GM21723 (cell line): Measurements from ENCODE around the gene INPP5A.
"Not testable (repeated sequence)": the region's sequence is repeated elsewhere in the genome, so short reads cannot be mapped to it uniquely, and the experiment has no call there.

Experiments
- ATAC-seq: cut with Tn5 transposase; IDR thresholded peaks from one replicate; pipeline ENCODE4 v1.9.1; 2021; ENCODE audit warnings: mild to moderate bottlenecking, moderate library complexity; ENCODE audit not compliant: unreplicated experiment

The INPP5A gene

DNA sequence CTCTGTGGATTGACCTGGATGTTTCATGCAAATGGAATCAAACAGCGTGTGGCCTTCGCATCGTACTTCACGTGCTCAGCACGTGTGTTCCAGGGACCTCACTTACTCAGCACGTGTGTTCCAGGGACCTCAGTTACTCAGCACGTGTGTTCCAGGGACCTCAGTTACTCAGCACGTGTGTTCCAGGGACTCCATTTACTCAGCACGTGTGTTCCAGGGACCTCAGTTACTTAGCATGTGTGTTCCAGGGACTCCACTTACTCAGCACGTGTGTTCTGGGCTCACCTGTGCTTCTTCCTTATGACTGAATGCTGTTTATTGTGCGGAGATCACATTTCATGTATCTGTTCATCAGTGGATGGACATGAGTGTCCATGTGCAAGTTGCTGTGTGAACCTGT, 22.0 kb downstream of the INPP5A start:
- ATAC-seq: no peak

DNA sequence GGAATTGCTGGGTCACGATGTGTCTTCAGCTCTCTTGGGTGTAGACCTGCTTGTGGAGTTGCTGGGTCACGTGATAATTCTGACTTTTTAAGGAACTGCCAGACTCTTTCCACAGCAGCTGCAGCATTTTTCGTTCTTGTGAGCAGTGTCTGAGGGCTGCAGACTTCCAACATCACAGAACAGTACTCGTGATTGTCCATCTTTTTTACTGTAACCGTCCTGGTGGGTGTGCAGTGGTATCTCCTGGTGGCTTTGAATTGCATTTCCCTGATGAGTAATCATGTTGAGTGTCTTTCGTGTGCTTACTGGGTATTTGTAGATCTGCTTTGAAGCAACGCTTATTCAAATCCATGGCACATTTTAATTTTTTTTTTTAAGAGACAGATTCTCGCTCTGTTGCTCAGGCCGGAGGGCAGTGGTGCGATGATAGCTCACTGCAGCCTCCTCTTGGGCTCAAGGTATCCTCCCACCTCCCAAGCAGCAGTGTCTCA, 22.7 kb downstream of the INPP5A start:
- no peak for ATAC-seq

GRCh38 chr10:132562177-132562915, 24.8 kb downstream of the INPP5A start:
- ATAC-seq: no peak

DNA sequence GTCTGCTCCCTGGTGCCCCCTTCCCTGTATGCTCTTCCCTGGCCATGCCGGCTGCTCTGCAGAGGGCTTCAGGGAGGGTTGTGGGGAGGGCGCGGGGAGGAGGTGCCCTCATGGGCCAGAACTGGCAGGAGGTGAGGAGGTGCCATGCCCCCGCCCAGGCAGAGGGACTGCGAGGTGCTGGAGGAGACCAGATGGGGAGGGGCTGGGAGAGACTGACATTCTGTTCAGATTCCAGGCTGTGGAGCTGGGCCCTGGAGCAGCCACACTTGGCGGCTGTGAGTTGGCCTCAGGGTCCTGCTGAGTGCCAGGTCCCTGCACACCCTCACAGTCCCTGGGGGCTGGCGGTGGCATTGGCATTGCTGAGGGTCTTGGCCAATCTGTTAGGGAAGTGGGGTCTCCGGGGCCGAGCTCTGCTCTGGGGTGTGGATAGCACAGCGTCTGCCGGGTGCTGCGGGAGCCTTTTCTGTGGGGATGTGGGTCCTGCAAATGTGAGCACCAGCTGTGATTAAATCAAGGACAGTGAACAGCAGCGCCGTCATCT, 25.4 kb downstream of the INPP5A start:
- no peak for ATAC-seq

GRCh38 chr10:132563485-132564248, 26.1 kb downstream of the INPP5A start:
- peak; percentile 86 for ATAC-seq

- no peak for ATAC-seq
These were observed 26.6 kb downstream of the INPP5A start for GRCh38 chr10:132564249-132564605.

GRCh38 chr10:132564690-132565089, 27.1 kb downstream of the INPP5A start:
- ATAC-seq: no peak

DNA sequence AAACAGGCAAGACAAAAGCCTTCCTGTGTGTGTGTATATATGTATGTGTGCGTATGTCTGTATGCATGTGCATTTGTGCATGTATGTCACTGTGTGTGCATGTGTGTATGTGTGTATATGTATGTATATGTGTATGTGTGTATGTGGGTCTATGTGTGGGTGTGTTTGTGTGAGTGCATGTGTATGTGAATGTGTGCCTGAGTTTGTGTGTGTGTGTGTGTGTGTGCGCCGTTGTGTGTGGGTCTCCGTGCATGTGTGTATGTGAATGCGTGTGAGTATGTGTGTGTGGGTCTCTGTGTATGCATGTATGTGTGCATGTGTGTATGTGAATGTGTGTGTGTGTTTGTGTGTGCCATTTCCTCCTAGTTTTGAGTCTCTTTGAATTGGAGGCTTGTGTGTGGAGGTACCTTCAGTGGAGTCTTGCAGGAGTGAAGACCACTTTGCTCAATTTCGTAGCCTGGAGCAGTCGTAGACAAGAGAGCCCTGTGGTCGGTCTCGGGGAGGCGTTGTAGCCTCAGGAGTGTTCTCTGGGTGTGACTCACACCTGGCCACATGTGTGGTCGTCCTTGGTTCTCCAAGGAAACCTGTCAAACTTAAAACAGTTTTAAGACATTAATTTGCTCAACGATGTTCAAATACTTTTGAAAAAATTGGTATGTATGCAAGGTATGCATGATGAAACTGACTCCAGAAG, 28.1 kb downstream of the INPP5A start:
- no peak for ATAC-seq

DNA sequence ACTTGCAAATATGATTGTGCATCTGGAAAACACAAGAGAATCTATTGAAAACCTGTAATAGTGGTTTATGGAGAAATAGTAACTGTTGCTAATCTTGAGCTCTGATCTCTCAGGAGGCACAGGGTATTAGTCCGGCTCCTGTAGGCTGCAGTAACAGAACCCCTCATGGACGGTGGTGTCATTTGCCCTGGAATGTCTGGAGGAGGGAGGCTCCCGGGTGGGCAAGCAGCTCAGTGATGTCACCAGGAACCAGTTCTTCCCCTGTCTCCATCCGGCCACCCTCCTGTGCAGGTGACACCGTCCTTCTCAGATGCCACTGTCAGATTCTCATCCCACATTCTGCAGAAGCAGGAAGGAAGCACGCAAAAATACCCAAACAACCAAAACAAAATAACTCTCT, 29.3 kb downstream of the INPP5A start:
- no peak for ATAC-seq

DNA sequence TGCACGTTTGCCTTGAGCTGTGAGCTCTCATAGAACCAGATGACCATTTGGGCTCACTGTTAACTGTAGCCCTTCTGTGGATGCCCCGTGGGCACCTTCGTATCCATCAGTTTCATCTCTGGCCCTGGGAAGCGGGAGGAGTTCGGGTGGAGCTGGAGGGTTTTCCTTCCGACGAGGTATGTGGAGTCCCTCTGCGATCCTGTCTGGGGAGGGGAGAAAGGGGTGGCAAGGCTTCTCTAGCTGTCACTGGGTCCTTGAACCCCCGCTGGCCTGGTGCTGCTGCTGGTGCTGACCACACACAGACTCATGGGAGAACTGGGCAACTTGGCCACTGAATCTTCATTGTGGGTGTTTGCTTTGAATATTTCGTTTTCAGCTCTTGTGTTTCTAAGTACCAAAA, 32.7 kb downstream of the INPP5A start:
- no peak for ATAC-seq

GRCh38 chr10:132570771-132571649, 33.4 kb downstream of the INPP5A start:
- peak; percentile 51 for ATAC-seq

DNA sequence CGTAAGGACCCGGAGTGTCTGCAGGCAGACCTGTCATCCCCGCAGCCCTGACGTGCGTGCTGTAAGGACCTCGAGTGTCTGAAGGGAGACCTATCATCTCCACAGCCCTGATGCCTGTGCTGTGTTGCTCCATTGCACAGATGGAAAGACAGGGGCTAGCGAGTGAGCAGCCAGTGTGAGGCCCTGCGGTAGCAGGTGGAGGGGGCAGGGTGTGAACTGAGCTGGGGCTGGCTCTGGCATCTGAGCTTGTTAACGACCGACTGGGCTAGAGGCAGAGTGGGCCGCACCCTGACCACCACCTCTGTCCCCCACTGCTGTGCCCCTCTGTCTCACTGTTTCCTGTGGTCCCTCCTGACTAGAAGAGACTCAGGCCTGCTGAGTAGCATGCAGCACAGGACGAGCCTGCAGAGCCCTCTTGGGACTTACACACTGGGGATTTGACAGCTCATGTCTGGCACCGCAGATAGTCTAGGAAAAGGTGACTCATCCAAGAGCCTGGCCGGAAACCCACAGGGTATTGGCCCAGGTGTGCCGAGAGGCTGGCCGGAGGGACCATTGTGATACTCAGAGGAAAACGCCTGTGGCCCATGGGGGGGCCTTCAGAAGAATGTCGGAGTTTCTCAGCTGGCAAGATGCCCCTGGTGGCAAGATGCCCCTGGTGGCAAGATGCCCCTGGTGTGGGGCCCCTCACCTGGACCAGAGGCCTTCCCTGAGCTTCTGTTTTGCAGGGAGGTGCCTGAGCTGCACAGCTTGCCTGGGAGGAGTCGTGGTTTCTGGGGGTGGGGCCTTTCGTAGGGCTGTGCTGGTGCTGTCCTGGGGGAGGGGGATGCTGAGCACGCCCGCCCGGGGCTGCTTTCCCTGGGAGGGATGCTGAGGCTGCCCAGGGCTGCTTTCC, 34.3 kb downstream of the INPP5A start:
- peak; percentile 75 for ATAC-seq

DNA sequence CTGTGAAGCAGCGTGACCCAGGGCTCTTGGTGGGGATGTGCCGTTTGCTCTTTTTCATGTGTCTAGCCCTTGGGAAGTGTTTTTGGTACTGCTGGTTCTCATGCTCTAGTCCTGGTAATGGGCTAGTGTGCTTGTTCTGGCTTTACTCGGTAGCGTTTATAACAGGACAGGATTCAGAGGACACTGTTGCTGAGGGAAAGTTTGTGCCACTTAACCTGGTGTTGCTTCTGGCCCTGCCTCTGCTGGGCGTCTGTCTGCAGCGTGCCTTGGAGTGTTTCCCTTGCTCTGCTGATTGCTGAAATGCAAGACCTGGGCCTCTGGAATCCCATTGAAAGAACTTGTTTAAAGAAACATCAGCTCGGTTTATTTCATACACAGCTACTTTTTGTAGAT, 35.0 kb downstream of the INPP5A start:
- ATAC-seq: no peak

DNA sequence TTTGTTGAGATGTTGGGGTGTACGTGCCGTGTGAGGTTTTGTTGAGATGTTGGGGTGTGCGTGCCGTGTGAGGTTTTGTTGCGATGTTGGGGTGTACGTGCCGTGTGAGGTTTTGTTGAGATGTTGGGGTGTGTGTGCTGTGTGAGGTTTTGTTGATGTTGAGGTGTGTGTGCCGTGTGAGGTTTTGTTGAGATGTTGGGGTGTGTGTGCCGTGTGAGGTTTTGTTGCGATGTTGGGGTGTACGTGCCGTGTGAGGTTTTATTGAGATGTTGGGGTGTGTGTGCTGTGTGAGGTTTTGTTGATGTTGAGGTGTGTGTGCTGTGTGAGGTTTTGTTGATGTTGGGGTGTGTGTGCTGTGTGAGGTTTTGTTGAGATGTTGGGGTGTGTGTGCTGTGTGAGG, 35.4 kb downstream of the INPP5A start:
- not testable (repeated sequence) for ATAC-seq

DNA sequence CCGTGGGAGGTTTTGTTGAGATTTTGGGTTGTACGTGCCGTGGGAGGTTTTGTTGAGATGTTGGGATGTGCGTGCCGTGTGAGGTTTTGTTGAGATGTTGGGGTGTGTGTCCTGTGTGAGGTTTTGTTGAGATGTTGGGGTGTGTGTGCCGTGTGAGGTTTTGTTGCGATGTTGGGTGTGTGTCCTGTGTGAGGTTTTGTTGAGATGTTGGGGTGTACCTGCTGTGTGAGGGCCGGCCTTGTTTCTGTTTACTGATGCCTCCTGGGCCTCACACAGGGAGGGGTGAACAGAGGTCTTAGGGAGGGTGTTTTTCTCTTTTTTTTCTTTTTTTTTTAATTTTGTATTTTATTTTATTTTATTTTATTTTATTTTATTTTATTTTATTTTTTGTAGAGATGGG, 36.7 kb downstream of the INPP5A start:
- no peak for ATAC-seq

GRCh38 chr10:132574783-132575319, 37.3 kb downstream of the INPP5A start:
- ATAC-seq: no peak

DNA sequence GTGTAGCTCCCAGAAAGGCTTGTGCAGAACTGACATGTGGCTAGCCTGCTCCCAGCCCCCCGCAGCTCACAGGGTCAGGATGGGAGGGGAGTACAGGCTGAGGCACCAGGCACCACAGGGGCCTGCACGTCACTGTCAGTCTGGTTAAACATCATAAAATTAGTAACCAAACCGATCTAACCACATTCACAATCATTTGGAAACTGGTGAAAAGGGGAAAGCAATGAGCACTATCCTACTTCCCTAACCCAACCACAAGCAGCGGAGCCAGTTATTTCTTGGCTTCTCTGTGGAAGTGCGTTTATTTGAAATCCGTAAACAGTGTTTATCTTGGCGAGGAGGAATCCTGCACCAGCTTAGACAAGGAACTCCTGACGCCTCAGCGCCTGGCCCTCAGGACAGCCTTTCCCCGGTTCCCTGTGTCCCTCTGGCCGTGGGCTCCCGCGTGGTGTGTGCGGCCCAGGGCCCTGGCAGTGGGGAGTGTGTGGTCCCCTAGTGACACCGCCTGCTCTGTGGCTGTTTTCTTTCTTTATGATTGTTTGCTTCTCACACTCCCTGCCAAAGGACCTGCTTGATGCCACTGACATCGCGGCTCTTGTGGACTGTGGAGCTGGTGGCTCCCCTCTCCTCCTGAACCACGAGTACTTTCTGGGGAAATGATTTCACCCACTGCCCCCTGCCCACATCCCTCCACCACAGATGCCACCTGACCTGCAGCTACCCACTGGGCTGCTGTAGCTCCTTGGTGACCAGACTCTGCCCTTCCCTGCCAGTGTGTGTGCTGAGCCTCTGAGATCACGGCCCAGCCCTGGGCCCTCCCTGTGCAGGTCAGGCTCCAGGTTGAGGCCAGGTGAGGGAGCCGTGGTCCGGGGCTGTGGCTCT, 38.0 kb downstream of the INPP5A start:
- ATAC-seq: peak; percentile 38

DNA sequence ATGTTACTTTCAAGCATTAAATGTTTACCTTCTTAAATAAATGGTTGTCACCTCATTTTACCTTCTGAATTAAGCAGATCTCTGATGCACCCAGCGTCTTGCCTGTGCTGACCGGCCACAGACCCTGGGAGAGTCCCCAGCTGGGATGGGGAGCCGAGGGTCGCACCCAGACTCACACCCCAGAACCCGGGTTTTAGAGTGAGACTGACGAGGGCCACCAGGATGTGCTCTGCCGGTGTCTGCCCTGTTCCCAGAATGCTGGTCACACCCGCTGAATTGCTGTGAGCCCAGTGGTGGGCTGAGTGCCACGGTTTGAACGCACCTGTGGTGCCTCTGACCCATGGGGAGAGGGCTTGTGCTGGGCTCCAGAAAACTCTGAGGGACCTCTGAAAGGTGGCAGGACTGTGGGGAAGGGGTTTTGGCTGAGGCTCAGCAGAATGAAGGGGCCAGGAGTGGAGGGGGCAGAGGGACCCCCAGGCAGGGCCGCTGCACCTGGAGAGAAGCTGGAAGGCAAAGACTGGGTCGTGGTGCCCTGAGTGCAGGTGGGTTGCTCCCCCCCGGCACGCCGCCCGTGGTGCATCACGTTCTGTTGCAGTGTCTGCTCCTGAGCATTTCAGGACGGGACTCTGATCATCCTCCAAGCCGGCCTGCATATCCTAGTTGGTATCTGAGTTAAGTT, 39.2 kb downstream of the INPP5A start:
- no peak for ATAC-seq
